ENCODE measurements around the gene SMYD3. TPM values are rescaled to one million over a fixed set of nuclear protein-coding genes. Genes with fewer than 3 reads are reported as not detected.
A peak's percentile ranks its signal among the peaks of the same experiment; 100 is the strongest.

Gene SMYD3
- total and polyA plus RNA-seq, 8 donors = 20.4 to 35.1 (median 24.3) TPM

- Histone ChIP-seq H3K27ac (no peak overlapping the region), H3K36me3 (no peaks in the 10 kb centered on the region), H3K9me3 (no peaks in the 10 kb centered on the region), H3K27me3 (no peaks in the 10 kb centered on the region), H3K4me1 (peaks cover 0 to 9% of the 10 kb centered on the region in 2 donors), H3K4me3 (no peak overlapping the region)
- DNase-seq (no peak), ATAC-seq (no peak)
- intact Hi-C loops (cut with DNase I) = no loop called here
- no peak for TF ChIP-seq CTCF (IDR thresholded peaks at IDR 0.05)
Measured at GRCh38 chr1:245987219-245987545, 519.9 kb downstream of the SMYD3 start.

GRCh38 chr1:245986404-245987218 is 520.5 kb downstream of the SMYD3 start:
- Histone ChIP-seq H3K27me3 (no peaks in the 10 kb centered on the region), H3K4me1 (peaks cover 0 to 9% of the 10 kb centered on the region in 2 donors), H3K27ac (peak overlapping the region in 1 of 2 donors; percentile 33), H3K4me3 (no peak overlapping the region), H3K36me3 (no peaks in the 10 kb centered on the region), H3K9me3 (no peaks in the 10 kb centered on the region)
- intact Hi-C loops (cut with DNase I) = no loop called here
- TF ChIP-seq CTCF (IDR thresholded peaks at IDR 0.05) = no peak
- peak; percentile 46 for ATAC-seq
- DNase-seq = peak in 2 of 4 donors; percentile 67 to 71

- H3K36me3 ChIP-seq = no peaks in the 10 kb centered on the region
- H3K27me3 ChIP-seq = no peaks in the 10 kb centered on the region
- H3K27ac ChIP-seq = no peak overlapping the region
- intact Hi-C loops (cut with DNase I) = no loop called here
- DNase-seq (no peak), ATAC-seq (no peak)
- H3K9me3 ChIP-seq = no peaks in the 10 kb centered on the region
- peaks cover 0 to 9% of the 10 kb centered on the region in 2 donors for H3K4me1 ChIP-seq
- TF ChIP-seq CTCF (IDR thresholded peaks at IDR 0.05) = no peak
- no peak overlapping the region for H3K4me3 ChIP-seq
Measured at GRCh38 chr1:245984390-245985155, 522.5 kb downstream of the SMYD3 start.

GRCh38 chr1:245983294-245983967 is 523.6 kb downstream of the SMYD3 start:
- ATAC-seq (no peak), DNase-seq (no peak)
- Histone ChIP-seq H3K27me3 (no peaks in the 10 kb centered on the region), H3K27ac (no peak overlapping the region), H3K4me3 (no peak overlapping the region), H3K36me3 (no peaks in the 10 kb centered on the region), H3K4me1 (peaks cover 0 to 9% of the 10 kb centered on the region in 2 donors), H3K9me3 (no peaks in the 10 kb centered on the region)
- intact Hi-C loops (cut with DNase I) = no loop called here
- no peak for TF ChIP-seq CTCF (IDR thresholded peaks at IDR 0.05)

GRCh38 chr1:245979589-245979988 is 527.5 kb downstream of the SMYD3 start:
- H3K27ac ChIP-seq = no peak overlapping the region

More at GRCh38 chr1:245979589-245979988, 527.5 kb downstream of the SMYD3 start:
- no peak for TF ChIP-seq CTCF (IDR thresholded peaks at IDR 0.05)
- no peak overlapping the region for H3K4me3 ChIP-seq
- H3K27me3 ChIP-seq = no peaks in the 10 kb centered on the region
- H3K9me3 ChIP-seq = no peaks in the 10 kb centered on the region
- DNase-seq = no peak
- intact Hi-C loops (cut with DNase I) = no loop called here
- ATAC-seq = no peak
- H3K36me3 ChIP-seq = no peaks in the 10 kb centered on the region
- H3K4me1 ChIP-seq = no peaks in the 10 kb centered on the region
